ENCODE data around the gene CCDC117.

- TF ChIP-seq POLR2AphosphoS5 (IDR thresholded peaks at IDR 0.05) (no peak), CTCF (IDR thresholded peaks at IDR 0.05) (no peak)
These were observed 12.5 kb upstream of the CCDC117 start for GRCh38 chr22:28759861-28760560.
